PFSK-1 (cell line): ENCODE results near the gene LSM12.

Experiments used
- FOXP2 ChIP-seq: optimal IDR thresholded peaks from 2 replicates; pipeline ENCODE3; 2011; ENCODE audit warnings: borderline replicate concordance, control low read depth, inconsistent platforms; ENCODE audit not compliant: insufficient read depth; ENCODE audit errors: extremely low read length, extremely low read depth
- POLR2AphosphoS5 ChIP-seq: IDR thresholded peaks from 2 replicates; pipeline ENCODE4 v1.6.1; 2012; ENCODE audit warnings: low read depth, mild to moderate bottlenecking, control low read depth, low read length, moderate library complexity
- REST ChIP-seq, 2 experiments: IDR thresholded peaks; 2 replicates each; pipeline versions ENCODE4 v1.6.1 to v1.8.0; 2011 to 2012; ENCODE audit warnings: low read depth in 2 of 2, low read length in 2 of 2, control low read depth in 1 of 2, inconsistent platforms in 1 of 2, mild to moderate bottlenecking in 1 of 2, moderate library complexity in 1 of 2; ENCODE audit not compliant: insufficient read depth in 1 of 2
- SIN3A ChIP-seq: IDR thresholded peaks from 2 replicates; pipeline ENCODE4 v1.6.1; 2012; ENCODE audit warnings: mild to moderate bottlenecking, low read length, moderate library complexity, borderline replicate concordance; ENCODE audit not compliant: insufficient read depth
- TAF1 ChIP-seq: IDR thresholded peaks from 2 replicates; pipeline ENCODE4 v1.6.1; 2012; ENCODE audit warnings: low read length, control low read depth, borderline replicate concordance; ENCODE audit not compliant: insufficient read depth

Gene LSM12

GRCh38 chr17:44083250-44083849 is 16.9 kb upstream of the LSM12 start:
- TF ChIP-seq REST (IDR thresholded peaks at IDR 0.05; ENCODE audit: insufficient read depth in 1 of 2, low read depth in 2 of 2, low read length in 2 of 2) (no peak), TAF1 (no peak), POLR2AphosphoS5 (no peak), SIN3A (no peak), FOXP2 (no peak)

- TF ChIP-seq REST (IDR thresholded peaks at IDR 0.05; ENCODE audit: insufficient read depth in 1 of 2, low read depth in 2 of 2, low read length in 2 of 2) (no peak), FOXP2 (no peak), POLR2AphosphoS5 (no peak), TAF1 (no peak), SIN3A (no peak)
These were observed 15.9 kb upstream of the LSM12 start for GRCh38 chr17:44082256-44082927.

DNA sequence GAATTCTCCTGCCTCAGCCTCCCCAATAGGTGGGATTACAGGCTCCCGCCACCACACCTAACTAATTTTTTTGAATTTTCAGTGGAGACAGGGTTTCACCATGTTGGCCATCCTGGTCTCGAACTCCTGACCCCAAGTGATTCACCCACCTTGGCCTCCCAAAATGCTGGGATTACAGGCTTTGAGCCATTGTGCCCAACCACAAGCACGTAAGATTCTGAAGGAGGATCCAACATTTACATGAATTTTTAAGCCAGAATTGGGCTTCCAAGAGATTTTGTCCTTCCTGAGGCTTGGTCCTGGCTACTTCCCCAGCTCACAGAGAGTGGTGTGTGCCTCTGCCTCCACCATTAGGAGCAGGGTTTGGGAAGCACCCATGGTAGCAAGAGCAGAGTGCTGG is 15.2 kb upstream of the LSM12 start:
- TF ChIP-seq FOXP2 (no peak), TAF1 (no peak), REST (IDR thresholded peaks at IDR 0.05; ENCODE audit: insufficient read depth in 1 of 2, low read depth in 2 of 2, low read length in 2 of 2) (no peak), SIN3A (no peak), POLR2AphosphoS5 (no peak)

- TF ChIP-seq POLR2AphosphoS5 (no peak), TAF1 (no peak), FOXP2 (no peak), SIN3A (no peak), REST (IDR thresholded peaks at IDR 0.05; ENCODE audit: insufficient read depth in 1 of 2, low read depth in 2 of 2, low read length in 2 of 2) (no peak)
These were observed 13.7 kb upstream of the LSM12 start for GRCh38 chr17:44079877-44080821.
